Thoracic aorta (tissue), 2 donors: ENCODE measurements around the gene BABAM1. TPM values are rescaled to one million over a fixed set of nuclear protein-coding genes. Genes with fewer than 3 reads are reported as not detected.
A peak's percentile ranks its signal among the peaks of the same experiment; 100 is the strongest.

Experiments used
- ATAC-seq: fragments of 150-250 bp; one replicate; pipeline ENCODE4 v1.8.0; 2017; ENCODE audit warnings: low read depth; ENCODE audit not compliant: insufficient number of reproducible peaks, low FRiP score
- DNase-seq: peaks from one replicate; pipeline ENCODE4 v3.0.0-alpha.2; 2020; ENCODE audit warnings: low spot score
- H3K27ac ChIP-seq, 2 donors: fragments of 200-600 bp; sonication (generic); 1 replicate in 1 of 2; 2 replicates in 1 of 2; pipeline ENCODE4 v1.5.1; 2016; ENCODE audit warnings: mild to moderate bottlenecking in 2 of 2, moderate library complexity in 2 of 2
- H3K27me3 ChIP-seq: fragments of 200-600 bp; sonication (generic); replicated peaks from 2 replicates; pipeline ENCODE4 v1.6.0; 2016; ENCODE audit warnings: mild to moderate bottlenecking; ENCODE audit not compliant: insufficient read depth
- H3K36me3 ChIP-seq: fragments of 200-600 bp; sonication (generic); one replicate; pipeline ENCODE4 v1.5.1; 2016
- H3K4me1 ChIP-seq, 2 donors: fragments of 200-600 bp; sonication (generic); 1 replicate in 1 of 2; 2 replicates in 1 of 2; pipeline versions ENCODE4 v1.5.1 to v1.6.0; 2016; ENCODE audit warnings: low read depth in 2 of 2, mild to moderate bottlenecking in 1 of 2; ENCODE audit not compliant: control insufficient read depth in 1 of 2
- H3K4me3 ChIP-seq: fragments of 200-600 bp; sonication (generic); 2 replicates; pipeline ENCODE4 v1.5.1; 2016; ENCODE audit warnings: mild to moderate bottlenecking
- H3K9me3 ChIP-seq: fragments of 200-600 bp; sonication (generic); 2 replicates; pipeline ENCODE4 v1.5.1; 2016
- CTCF ChIP-seq: fragments of 200-600 bp; sonication (generic); IDR thresholded peaks from one replicate; pipeline ENCODE4 v1.5.1; 2019; ENCODE audit warnings: antibody characterized with exemption
- total RNA-seq, 2 donors: library from RNA; depleted of rRNA; stranded (reverse); fragments of >200 nt; gene quantifications; one replicate each; pipeline versions ENCODE4 v1.1.0 to v1.2.3, GENCODE V29; 2016

The BABAM1 gene
- total RNA-seq, 2 donors from 2014 or later = 55.2 to 87.2 TPM

GRCh38 chr19:17259118-17259780 is 8.0 kb upstream of the BABAM1 start:
- no peak overlapping the region for H3K4me3 ChIP-seq
- no peaks in the 10 kb centered on the region for H3K9me3 ChIP-seq
- ATAC-seq (no peak), DNase-seq (no peak)
- H3K4me1 ChIP-seq = no peaks in the 10 kb centered on the region
- no peak overlapping the region for H3K27ac ChIP-seq
- no peaks in the 10 kb centered on the region for H3K36me3 ChIP-seq
- no peak for TF ChIP-seq CTCF
- no peaks in the 10 kb centered on the region for H3K27me3 ChIP-seq

- Histone ChIP-seq H3K9me3 (no peaks in the 10 kb centered on the region), H3K4me1 (no peaks in the 10 kb centered on the region), H3K36me3 (no peaks in the 10 kb centered on the region), H3K27me3 (no peaks in the 10 kb centered on the region), H3K27ac (no peak overlapping the region), H3K4me3 (no peak overlapping the region)
- no peak for DNase-seq
- ATAC-seq = no peak
- no peak for TF ChIP-seq CTCF
These were observed 7.3 kb upstream of the BABAM1 start for GRCh38 chr19:17259934-17260333.

- Histone ChIP-seq H3K4me3 (no peak overlapping the region), H3K27me3 (no peaks in the 10 kb centered on the region), H3K27ac (no peak overlapping the region), H3K36me3 (no peaks in the 10 kb centered on the region), H3K4me1 (no peaks in the 10 kb centered on the region), H3K9me3 (no peaks in the 10 kb centered on the region)
- peak; percentile 59 for ATAC-seq
- TF ChIP-seq CTCF = peak; percentile 91
- DNase-seq = no peak
These were observed 6.4 kb upstream of the BABAM1 start for GRCh38 chr19:17260842-17261325.

GRCh38 chr19:17262557-17262956 is 4.7 kb upstream of the BABAM1 start:
- no peak for ATAC-seq
- Histone ChIP-seq H3K9me3 (no peaks in the 10 kb centered on the region), H3K36me3 (no peaks in the 10 kb centered on the region), H3K4me3 (no peak overlapping the region), H3K4me1 (no peaks in the 10 kb centered on the region), H3K27me3 (no peaks in the 10 kb centered on the region), H3K27ac (no peak overlapping the region)
- no peak for TF ChIP-seq CTCF
- DNase-seq = no peak

GRCh38 chr19:17263712-17264640 is 3.3 kb upstream of the BABAM1 start:
- H3K4me1 ChIP-seq = peaks cover 6 to 8% of the 10 kb centered on the region in 2 donors
- no peaks in the 10 kb centered on the region for H3K9me3 ChIP-seq
- peaks cover 3% of the 10 kb centered on the region for H3K36me3 ChIP-seq
- DNase-seq = no peak
- TF ChIP-seq CTCF = no peak
- H3K4me3 ChIP-seq = no peak overlapping the region
- no peaks in the 10 kb centered on the region for H3K27me3 ChIP-seq
- ATAC-seq = no peak
- no peak overlapping the region for H3K27ac ChIP-seq
